Spleen (tissue), 11 donors: ENCODE results near the gene PRKG2. TPM values are rescaled to one million over a fixed set of nuclear protein-coding genes. Genes with fewer than 3 reads are reported as not detected.

Source experiments
- DNase-seq: peaks from one replicate; pipeline ENCODE4 v3.0.0-alpha.2; 2020
- H3K27ac ChIP-seq, 8 donors: fragments of 200-600 bp; sonication (generic) in 7 of 8; 1 replicate in 4 of 8; 2 replicates in 4 of 8; pipeline versions ENCODE4 v1.5.0 to v1.8.0; 2016 to 2021; ENCODE audit warnings: inconsistent platforms in 4 of 8, mild to moderate bottlenecking in 4 of 8, moderate library complexity in 1 of 8
- H3K27me3 ChIP-seq, 7 donors: fragments of 200-600 bp; sonication (generic) in 6 of 7; replicated peaks in 1 of 7; 1 replicate in 4 of 7; 2 replicates in 3 of 7; pipeline versions ENCODE4 v1.5.0 to v1.8.0; 2016 to 2021; ENCODE audit warnings: inconsistent platforms in 3 of 7, mild to moderate bottlenecking in 1 of 7
- H3K36me3 ChIP-seq, 6 donors: fragments of 200-600 bp; sonication (generic) in 5 of 6; 1 replicate in 4 of 6; 2 replicates in 2 of 6; pipeline versions ENCODE4 v1.5.0 to v1.8.0; 2016 to 2021; ENCODE audit warnings: inconsistent platforms in 2 of 6
- H3K4me1 ChIP-seq, 6 donors: fragments of 200-600 bp; sonication (generic) in 5 of 6; 1 replicate in 3 of 6; 2 replicates in 3 of 6; pipeline versions ENCODE4 v1.5.0 to v1.8.0; 2016 to 2021; ENCODE audit warnings: inconsistent platforms in 3 of 6
- H3K4me3 ChIP-seq, 8 donors: fragments of 200-600 bp; sonication (generic) in 7 of 8; 1 replicate in 4 of 8; 2 replicates in 4 of 8; pipeline versions ENCODE4 v1.5.0 to v1.8.0; 2016 to 2021; ENCODE audit warnings: inconsistent platforms in 4 of 8, mild to moderate bottlenecking in 4 of 8, moderate library complexity in 2 of 8
- H3K9me3 ChIP-seq, 8 donors: fragments of 200-600 bp; sonication (generic) in 7 of 8; 1 replicate in 4 of 8; 2 replicates in 4 of 8; pipeline versions ENCODE4 v1.5.0 to v1.8.0; 2016 to 2021; ENCODE audit warnings: inconsistent platforms in 4 of 8
- POLR2A ChIP-seq, 3 donors: fragments of 450-650 bp; IDR thresholded peaks; one replicate each; pipeline ENCODE4 v1.5.1; 2017; ENCODE audit warnings: antibody characterized with exemption in 3 of 3, mild to moderate bottlenecking in 1 of 3
- POLR2AphosphoS5 ChIP-seq, 3 donors: sonication (generic); formaldehyde crosslinking; IDR thresholded peaks; one replicate each; pipeline ENCODE4 v1.5.1; 2017; ENCODE audit warnings: antibody characterized with exemption in 3 of 3
- WGBS, 5 donors: extraction: QIAGEN DNeasy Blood & Tissue Kit in 3 of 5; methylation state at CpG; one replicate each; pipeline versions ENCODE4 v1.1.5 to v1.1.7; 2013 to 2018; 5-methylcytosine and 5-hydroxymethylcytosine counted together
- intact Hi-C: fragments of 100-400 bp; cut with DNase I; formaldehyde crosslinking; loops from one replicate; pipeline ENCODE4 v1.15.0; 2023; ENCODE audit warnings: low total_unique reads
- polyA plus RNA-seq, 3 donors: library from polyadenylated mRNA; stranded (reverse); fragments of 200-250 nt; gene quantifications; one replicate each; pipeline ENCODE4 v1.2.1, GENCODE V29; 2013
- total RNA-seq, 7 donors: library from RNA; depleted of rRNA in 3 of 7; stranded (reverse); fragments of >200 nt in 3 of 7; fragmentation: NEBNext Ultra II Directional in 4 of 7; extraction: Animal tissue kit (Norgen Biotek cat#: 25700) in 4 of 7; gene quantifications; one replicate each; pipeline versions ENCODE4 v1.1.0 to v1.2.1, GENCODE V29; 2016 to 2021
- TF ChIP-seq, protein P1 (sequence below), 11 experiments: fragments of 200-600 bp in 7 of 11; fragments of 450-650 bp in 4 of 11; sonication (generic) in 4 of 11; IDR thresholded peaks in 8 of 11; conservative IDR thresholded peaks in 3 of 11; 1 replicate in 7 of 11; 2 replicates in 4 of 11; pipeline versions ENCODE4 v1.4.0 to v1.8.0; 2016 to 2021; ENCODE audit warnings: antibody characterized with exemption in 11 of 11, inconsistent platforms in 4 of 11, mild to moderate bottlenecking in 1 of 11
- donor health status: healthy with polysubstance abuse.
- donor health status: DM: no; HTN: no; CAD: no; lungs with moderate emphysema.
- donor health status: DM: no; HTN: no; CAD: no.
- donor health status: Bipolar disorder and iron deficiency.
- donor health status: healthy.
- donor health status: DM: no; HTN: no; CAD: no.
- donor health status: DM: yes; HTN: yes; CAD: no.

Gene PRKG2
- total and polyA plus RNA-seq, 10 donors = 0.06 to 0.51 (median 0.29) TPM

- no peaks in the 10 kb centered on the region for H3K4me1 ChIP-seq
- H3K9me3 ChIP-seq = no peaks in the 10 kb centered on the region
- intact Hi-C loops = no loop called here
- no peak overlapping the region for H3K27ac ChIP-seq
- no peak for TF ChIP-seq POLR2A (IDR thresholded peaks at IDR 0.05)
- no peak for TF ChIP-seq POLR2AphosphoS5 (IDR thresholded peaks at IDR 0.05)
- TF ChIP-seq, protein P1, sequence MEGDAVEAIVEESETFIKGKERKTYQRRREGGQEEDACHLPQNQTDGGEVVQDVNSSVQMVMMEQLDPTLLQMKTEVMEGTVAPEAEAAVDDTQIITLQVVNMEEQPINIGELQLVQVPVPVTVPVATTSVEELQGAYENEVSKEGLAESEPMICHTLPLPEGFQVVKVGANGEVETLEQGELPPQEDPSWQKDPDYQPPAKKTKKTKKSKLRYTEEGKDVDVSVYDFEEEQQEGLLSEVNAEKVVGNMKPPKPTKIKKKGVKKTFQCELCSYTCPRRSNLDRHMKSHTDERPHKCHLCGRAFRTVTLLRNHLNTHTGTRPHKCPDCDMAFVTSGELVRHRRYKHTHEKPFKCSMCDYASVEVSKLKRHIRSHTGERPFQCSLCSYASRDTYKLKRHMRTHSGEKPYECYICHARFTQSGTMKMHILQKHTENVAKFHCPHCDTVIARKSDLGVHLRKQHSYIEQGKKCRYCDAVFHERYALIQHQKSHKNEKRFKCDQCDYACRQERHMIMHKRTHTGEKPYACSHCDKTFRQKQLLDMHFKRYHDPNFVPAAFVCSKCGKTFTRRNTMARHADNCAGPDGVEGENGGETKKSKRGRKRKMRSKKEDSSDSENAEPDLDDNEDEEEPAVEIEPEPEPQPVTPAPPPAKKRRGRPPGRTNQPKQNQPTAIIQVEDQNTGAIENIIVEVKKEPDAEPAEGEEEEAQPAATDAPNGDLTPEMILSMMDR (IDR thresholded peaks at IDR 0.05 in 8 of 11, conservative IDR thresholded peaks at IDR 0.05 in 3 of 11) = no peak
- DNase-seq = no peak
- peaks cover 0 to 28% (median under 1%) of the 10 kb centered on the region in 7 donors for H3K27me3 ChIP-seq
- H3K4me3 ChIP-seq = no peak overlapping the region
- no peaks in the 10 kb centered on the region for H3K36me3 ChIP-seq
- 60 to 71% (median 67%) methylated on average over 3 of the region's 3 CpGs for whole genome bisulfite sequencing, 5 donors
These were observed 6.5 kb upstream of the PRKG2 start for GRCh38 chr4:81221303-81222081.

DNA sequence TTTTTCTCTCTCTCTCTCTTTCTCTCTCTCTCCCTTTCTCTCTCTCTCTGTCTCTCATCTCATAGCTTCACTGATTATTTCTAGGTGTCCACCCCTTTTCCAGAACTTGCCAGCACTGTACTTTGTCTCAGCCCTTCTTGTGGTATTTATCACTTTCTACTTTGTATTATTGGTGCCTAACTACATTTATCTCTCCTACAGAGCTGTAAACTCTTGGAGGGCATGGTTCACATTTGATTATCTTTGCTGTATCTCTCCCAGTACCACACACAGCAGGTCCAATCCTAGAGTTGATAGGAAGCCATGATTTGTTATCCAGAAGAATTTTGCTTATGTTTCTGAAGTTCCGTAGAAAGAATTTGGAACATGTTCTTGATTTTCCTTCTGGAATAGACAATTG, 5.2 kb upstream of the PRKG2 start:
- H3K27ac ChIP-seq = no peak overlapping the region
- intact Hi-C loops = no loop called here
- 90 to 98% (median 92%) methylated on average over 1 of the region's 1 CpG for WGBS, 5 donors

GRCh38 chr4:81218206-81218605, 3.2 kb upstream of the PRKG2 start:
- intact Hi-C loops = no loop called here
- TF ChIP-seq POLR2A (IDR thresholded peaks at IDR 0.05) (no peak), POLR2AphosphoS5 (IDR thresholded peaks at IDR 0.05) (no peak)
- TF ChIP-seq, protein P1 (IDR thresholded peaks at IDR 0.05 in 8 of 11, conservative IDR thresholded peaks at IDR 0.05 in 3 of 11) = no peak
- no peaks in the 10 kb centered on the region for H3K9me3 ChIP-seq
- H3K27me3 ChIP-seq = peaks cover 0 to 61% (median 23%) of the 10 kb centered on the region in 7 donors
- WGBS, 5 donors = 72 to 97% (median 92%) methylated on average over 1 of the region's 1 CpG
- DNase-seq = no peak
- no peaks in the 10 kb centered on the region for H3K36me3 ChIP-seq
- no peak overlapping the region for H3K4me3 ChIP-seq
- H3K4me1 ChIP-seq = peaks cover 0 to 17% (median 12%) of the 10 kb centered on the region in 6 donors
- no peak overlapping the region for H3K27ac ChIP-seq

More for the DNA sequence above, 5.2 kb upstream of the PRKG2 start:
- Histone ChIP-seq H3K27me3 (peaks cover 0 to 41% (median 11%) of the 10 kb centered on the region in 7 donors), H3K36me3 (no peaks in the 10 kb centered on the region), H3K9me3 (no peaks in the 10 kb centered on the region), H3K4me1 (peaks cover 0 to 5% (median 2%) of the 10 kb centered on the region in 6 donors), H3K4me3 (no peak overlapping the region)
- no peak for DNase-seq
- TF ChIP-seq POLR2AphosphoS5 (IDR thresholded peaks at IDR 0.05) (no peak), POLR2A (IDR thresholded peaks at IDR 0.05) (no peak)
- TF ChIP-seq, protein P1 (IDR thresholded peaks at IDR 0.05 in 8 of 11, conservative IDR thresholded peaks at IDR 0.05 in 3 of 11) = no peak

GRCh38 chr4:81217779-81218178, 2.8 kb upstream of the PRKG2 start:
- WGBS, 5 donors = 73 to 93% (median 84%) methylated on average over 3 of the region's 3 CpGs
- no peak for DNase-seq
- Histone ChIP-seq H3K4me3 (no peak overlapping the region), H3K36me3 (no peaks in the 10 kb centered on the region), H3K27ac (no peak overlapping the region), H3K27me3 (peaks cover 0 to 65% (median 27%) of the 10 kb centered on the region in 7 donors), H3K4me1 (peaks cover 0 to 17% (median 12%) of the 10 kb centered on the region in 6 donors), H3K9me3 (no peaks in the 10 kb centered on the region)
- TF ChIP-seq POLR2AphosphoS5 (IDR thresholded peaks at IDR 0.05) = no peak
- TF ChIP-seq POLR2A (IDR thresholded peaks at IDR 0.05) = no peak
- TF ChIP-seq, protein P1 (IDR thresholded peaks at IDR 0.05 in 8 of 11, conservative IDR thresholded peaks at IDR 0.05 in 3 of 11) = no peak
- intact Hi-C loops = no loop called here
